Inflammatory macrophage (primary cell): Measurements from ENCODE around the gene CPSF4L.
"Not testable (repeated sequence)": the region's sequence is repeated elsewhere in the genome, so short reads cannot be mapped to it uniquely, and the experiment has no call there.

Experiments used
- DNase-seq, 2 donors: peaks; one replicate each; pipeline ENCODE4 v3.0.0-alpha.2; 2020 to 2022
- total RNA-seq, 18 experiments: gene quantifications; one replicate each; lab custom pipeline; 2026; ENCODE audit warnings: mixed read lengths in 6 of 18, inconsistent platforms in 2 of 18; lab: John Stamatoyannopoulos, UW

Gene CPSF4L, protein sequence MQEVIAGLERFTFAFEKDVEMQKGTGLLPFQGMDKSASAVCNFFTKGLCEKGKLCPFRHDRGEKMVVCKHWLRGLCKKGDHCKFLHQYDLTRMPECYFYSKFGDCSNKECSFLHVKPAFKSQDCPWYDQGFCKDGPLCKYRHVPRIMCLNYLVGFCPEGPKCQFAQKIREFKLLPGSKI
- total RNA-seq, result 0 to 0.11 (median 0) reads per million in 18 experiments

DNA sequence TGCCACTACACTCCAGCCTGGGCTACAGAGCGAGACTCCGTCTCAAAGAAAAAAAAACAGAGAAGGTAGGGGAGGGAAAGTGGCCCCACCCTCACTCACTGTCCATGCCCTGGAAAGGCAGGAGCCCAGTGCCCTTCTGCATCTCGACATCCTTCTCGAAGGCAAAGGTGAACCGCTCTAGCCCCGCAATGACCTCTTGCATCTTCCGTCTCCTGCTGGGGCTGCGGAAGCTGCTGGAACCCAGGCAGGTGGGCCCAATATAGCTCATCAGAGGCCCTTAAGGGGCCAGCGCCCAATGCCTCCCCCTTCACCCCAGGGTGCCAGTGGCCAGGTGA lies at the start of gene CPSF4L:
CPSF4L (minus strand) TSS at position 264 of the 335 bp plus-strand sequence; CDS start at position 202, 62 bp downstream.
- no peak for DNase-seq

DNA sequence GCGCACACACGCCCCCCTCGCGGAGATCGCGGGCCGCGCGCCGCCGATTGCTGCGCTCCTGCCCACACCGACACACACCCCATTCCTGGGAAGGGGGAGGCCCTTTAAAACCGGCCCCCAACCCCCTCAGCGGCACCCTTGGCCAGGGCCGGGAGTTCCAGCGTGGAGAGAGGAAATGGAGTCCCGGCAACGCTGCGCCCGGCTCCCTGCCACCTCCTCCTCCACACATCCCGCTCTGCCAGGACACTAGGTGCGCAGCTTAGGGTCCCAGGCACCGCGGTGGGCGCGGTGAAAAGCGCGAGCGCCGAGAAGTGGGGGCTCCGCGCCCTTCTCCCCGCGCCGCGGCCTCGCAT lies 49.7 kb upstream of the CPSF4L start:
- no peak for DNase-seq

DNA sequence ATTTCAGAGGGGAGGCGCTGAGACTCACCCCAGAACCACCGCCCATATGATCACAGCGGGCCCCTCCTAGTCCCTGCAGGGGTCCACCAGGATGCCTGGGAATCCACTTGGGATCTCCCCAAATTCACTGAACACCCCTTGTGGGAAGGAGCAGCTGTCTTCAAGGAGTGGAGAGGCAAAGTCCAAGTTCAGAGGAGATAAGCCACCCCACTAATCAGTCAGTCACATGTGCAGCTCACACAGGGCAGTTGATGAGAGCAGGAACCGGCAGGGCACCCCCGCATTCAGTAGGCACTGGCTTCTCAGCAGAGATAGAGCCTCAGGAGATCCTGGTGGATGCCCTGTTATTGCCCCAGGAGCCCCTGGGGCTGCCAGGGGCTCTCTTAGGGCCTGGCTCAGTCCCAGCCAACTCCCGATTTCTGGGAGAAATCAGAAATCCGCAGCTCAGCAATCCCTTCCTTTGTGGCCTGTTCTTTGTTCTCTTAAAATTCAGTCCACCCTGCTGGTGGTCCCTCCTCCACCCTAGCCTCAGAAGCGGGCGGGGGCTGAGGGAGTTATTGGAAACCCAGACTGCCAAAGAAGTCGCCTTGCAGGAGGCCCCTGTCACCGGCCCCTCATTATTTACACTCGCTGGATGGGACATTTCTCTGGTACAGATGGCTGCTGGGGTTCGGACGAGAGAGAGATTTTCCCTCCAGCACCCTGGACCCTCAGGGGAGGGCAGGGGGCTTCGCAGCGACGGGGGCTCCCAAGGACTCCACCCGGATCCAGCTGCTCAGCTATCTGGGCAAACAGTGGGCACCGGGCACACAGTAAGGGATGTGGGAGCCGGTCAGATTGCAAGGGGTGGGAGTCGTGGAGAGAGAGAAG lies 48.3 kb upstream of the CPSF4L start:
- DNase-seq, result peak; percentile 28 to 46

DNA sequence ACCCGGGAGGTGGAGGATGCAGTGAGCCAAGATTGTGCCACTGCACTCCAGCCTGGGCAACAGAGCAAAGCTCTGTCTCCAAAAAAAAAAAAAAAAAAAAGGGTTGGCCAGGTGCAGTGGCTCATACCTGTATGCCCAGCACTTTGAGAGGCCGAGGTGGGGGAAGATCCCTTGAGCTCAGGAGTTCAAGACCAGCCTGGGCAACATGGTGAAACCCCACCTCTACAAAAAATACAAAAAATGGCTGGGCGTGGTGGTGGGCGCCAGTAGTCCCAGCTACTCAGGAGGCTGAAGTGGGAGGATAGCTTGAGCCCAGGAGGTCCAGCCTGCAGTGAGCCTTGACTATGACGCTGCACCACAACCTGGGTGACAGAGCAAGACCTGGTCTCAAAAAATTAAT lies 47.3 kb upstream of the CPSF4L start:
- not testable (repeated sequence) for DNase-seq

DNA sequence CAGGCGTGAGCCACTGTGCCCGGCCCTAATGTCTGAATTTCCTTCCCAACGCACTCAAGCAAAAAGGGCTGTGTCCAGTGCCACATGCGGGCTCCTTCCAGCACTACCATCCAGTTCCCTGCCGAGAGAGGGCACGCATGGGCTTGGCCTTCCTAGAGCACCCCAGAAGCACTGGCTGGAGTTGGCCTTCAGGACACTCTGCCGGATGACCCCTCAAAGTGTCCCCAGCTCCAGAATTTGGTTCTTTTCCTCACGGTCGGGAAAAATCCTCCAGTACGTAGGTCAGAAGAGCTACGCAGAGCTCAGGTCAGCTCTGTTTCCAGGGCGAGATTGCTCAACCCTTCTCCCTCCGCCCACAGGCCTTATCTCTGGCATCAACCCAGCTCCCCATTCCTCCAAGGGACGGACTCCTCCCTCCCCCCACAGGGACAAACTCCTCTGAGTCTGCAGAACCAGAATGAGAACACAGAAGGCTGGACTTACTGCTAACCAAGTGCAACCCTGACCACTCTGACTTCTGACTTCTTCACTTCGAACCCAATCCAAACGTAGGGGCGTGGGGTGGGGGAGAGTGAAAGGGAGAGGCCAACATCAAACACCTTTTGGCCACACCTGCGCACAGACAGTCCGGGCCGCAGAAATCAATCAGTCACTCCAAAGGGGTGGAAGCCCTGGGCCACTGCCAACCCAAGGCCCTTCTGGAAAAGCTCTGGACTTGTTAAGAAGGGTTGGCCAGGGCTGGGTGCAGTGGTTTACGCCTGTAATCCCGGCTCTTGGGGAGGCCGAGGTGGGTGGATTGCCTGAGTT lies 46.5 kb upstream of the CPSF4L start:
- peak; percentile 55 to 65 for DNase-seq

DNA sequence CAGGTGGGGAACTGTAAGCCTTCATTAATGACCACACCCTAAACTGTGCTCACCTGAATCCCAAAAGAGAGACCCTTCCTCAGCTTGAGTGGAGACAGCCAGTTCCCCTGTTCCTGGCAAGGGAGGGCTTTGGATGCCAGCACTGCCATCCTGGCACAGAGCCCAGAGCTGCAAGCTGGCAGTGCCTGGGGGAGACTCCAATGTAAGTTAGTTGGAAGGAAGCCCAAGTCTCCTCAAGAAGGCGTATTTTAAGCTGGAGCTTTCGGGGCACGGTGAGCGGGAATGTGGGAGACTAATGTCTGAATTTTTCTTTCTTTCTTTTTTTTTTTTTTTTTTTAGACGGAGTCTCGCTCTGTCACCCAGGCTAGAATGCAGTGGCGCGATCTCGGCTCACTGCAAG lies 45.5 kb upstream of the CPSF4L start:
- DNase-seq, result no peak

DNA sequence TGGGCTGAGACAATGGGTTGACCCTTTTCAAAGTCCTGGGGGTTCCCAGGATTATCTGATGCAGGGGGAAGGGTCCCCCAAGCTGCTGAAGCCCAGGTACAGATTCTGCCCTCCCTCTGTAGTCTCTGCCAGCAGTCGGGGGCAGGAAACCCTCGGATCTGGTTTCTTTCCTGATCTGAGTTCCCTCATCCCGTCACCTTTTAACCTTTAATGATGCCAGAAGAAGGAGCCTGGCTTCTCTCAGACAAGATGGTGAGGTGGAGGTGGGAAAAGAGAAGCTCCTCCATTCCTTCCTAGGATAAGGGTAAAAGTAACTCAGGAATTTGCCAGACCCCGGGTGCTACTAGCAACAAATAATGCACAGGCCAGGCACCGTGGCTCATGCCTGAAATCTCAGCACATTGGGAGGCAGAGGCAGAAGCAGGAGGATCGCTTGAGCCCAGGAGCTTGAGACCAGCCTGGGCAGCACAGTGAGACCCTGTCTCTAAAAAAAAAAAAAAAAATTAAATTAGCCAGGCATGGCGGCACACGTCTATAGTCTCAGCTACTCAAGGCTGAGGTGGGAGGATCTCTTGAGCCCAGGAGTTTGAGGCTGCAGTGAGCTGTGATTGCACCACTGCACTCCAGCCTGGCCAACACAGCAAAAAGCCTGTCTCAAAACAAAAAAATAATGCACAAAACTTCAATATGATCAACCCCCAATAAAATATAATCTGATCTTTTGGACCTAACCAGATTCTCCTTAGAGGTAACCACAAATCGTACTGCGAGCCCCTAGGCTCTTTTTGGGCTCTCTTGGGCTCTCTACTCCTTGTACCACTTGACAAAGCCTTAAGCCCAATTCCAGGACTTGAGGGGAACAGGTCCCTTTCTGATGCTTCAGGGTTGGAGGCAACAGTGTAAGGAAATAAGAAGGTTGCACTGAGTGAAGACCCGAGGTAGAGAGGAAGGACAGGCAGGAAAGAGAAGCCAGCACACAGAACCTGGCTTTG lies 44.5 kb upstream of the CPSF4L start:
- DNase-seq, result no peak

DNA sequence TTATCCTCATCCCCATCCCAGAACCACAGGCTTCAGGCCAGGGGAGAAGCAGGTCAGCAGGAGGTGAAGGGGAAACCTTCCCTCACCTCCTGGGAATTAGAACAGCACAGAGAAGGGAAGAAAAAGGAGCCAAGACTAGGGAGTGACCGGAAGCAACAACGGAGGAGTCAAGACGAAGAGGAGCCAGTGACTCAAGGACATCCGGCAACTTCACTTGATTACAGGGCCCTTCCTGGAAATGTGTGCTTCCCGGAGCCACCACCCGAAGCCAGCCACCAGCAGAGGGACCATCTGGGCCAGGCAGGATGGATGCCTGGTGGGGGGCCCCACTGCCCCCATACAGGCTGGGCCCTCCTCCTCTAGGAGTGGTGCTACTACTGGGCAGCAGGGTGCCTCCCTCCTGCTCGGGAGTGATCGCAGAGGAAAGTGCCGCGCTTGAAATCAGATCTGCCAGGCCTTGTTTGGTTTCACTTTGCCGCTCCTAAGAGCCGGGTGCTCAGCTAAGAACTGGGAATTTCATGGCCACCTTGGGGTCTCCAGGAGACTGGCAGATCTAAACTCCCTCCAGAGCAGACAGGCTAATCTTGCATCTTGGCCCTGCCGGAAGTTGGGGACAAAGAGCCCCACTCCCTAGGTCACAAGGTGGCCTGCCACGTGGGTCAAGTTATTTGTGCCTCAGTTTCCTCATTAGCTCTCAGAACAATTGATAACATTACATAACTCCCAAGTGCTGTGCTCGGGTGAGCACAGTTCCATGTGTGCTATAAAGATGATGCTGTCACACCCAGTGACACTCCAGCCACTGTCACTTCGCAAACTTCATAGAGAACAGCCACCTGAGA lies 43.5 kb upstream of the CPSF4L start:
- peak; percentile 45 to 49 for DNase-seq

DNA sequence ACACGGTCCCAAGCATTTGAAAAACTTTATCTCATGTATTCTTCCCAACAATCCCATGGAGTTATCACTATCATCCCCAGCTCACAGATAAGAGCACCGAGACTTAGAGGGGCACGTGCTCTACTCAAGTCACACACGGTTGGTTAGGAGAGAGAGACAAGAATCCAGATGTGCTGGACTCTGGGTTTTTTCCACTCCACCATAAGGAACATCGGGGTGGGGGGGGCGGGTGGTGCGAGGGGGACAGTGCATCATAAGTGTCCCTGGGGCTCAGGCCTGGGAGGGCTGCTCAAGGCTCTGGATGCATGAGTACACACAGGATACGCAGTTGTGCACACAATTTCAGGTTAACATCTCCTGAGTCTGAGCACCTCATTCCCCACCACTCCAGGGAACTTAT lies 42.8 kb upstream of the CPSF4L start:
- no peak for DNase-seq

DNA sequence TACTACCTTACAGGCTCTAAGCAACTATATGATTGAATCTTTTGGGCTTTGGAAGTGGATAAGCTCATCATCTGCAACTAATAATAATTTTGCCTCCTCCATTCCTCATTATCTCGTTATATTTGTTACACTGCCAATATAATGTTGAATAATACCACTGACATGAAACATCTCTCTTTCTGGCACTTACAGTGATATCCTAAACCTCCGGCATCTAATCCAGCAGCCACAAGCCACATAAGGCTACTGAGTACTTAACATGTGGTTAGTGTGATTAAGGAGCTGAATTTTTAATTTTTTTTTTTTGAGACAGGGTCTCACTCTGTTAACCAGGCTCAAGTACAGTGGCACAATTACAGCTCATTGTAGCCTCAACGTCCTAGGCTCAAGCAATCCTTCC lies 40.5 kb upstream of the CPSF4L start:
- no peak for DNase-seq

DNA sequence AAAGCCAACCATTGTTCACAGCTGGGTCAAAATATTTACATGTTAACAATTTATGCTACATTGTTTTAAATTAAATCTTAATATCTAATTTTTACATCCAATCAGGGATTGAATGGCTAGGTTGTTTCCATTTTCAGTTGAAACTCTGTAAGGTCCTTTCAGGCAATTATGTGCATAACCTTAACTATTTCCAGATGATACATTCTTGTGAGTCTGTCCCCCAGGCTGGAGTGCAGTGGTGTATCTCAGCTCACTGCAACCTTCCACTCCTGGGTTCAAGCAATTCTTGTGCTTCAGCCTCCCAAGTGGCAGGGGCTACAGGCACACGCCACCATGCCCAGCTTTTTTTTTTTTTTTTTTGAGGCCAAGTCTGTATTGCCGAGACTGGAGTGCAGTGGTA lies 39.7 kb upstream of the CPSF4L start:
- no peak for DNase-seq

DNA sequence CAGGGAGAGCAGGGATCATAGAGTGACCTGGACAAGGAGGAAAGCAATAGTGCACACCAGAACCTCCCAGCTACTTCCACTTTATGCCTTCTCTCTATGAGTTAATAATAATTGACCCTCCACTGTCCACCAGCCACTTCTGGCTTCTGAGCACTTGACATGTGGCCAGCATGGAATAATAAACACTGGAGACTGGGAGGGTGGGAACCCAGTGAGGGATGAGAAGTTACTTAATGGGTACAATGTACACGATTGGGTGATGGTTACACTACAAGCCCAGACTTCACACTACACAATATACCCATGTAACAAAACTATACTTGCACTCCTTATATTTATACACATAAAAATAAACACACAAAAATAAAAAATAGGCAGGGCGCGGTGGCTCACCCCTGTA lies 38.7 kb upstream of the CPSF4L start:
- no peak for DNase-seq

DNA sequence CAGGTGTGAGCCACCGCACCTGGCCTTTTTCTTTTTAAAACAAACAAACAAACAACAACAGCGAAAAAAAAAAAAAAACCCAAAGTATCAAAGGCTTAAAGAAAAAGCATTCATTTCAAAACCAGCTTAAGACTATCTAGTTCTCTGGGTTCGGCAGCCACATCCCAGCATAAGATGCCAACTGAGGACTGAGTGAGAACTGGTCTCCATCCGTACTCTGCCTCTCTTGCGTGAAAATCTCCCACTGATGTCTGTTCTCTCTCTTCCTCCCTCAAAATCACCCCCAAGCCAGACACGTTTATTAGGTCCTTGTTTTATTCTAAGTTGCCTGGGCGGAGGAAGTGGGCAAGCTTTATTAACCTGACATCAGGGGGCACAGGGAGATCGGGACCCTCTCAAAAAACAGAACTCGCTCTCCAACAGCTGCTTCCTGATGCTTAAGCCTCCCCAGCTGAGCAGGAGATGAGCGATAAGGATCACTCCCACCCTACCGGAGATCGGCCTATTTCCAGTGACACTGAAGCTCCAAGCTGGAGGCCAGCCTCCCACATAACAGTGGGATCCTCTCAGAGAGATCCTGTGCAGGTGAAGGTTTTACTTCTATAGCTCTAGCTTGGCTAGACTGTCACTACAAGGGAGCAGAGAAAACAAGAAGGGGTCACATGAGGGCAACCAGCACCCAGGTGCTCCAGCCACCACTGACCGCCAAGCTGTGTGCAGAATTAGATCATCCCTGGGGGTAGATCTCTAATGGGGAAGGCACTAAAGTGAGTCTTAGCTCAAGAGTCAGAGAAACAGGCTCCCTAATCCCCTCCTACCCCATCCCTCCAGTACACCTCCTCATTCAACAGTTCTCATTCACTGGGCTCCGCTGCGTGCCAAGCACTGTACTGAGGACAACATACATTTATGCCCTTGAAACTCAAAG lies 36.5 kb upstream of the CPSF4L start:
- peak in 1 of 2 donors; percentile 40 for DNase-seq

DNA sequence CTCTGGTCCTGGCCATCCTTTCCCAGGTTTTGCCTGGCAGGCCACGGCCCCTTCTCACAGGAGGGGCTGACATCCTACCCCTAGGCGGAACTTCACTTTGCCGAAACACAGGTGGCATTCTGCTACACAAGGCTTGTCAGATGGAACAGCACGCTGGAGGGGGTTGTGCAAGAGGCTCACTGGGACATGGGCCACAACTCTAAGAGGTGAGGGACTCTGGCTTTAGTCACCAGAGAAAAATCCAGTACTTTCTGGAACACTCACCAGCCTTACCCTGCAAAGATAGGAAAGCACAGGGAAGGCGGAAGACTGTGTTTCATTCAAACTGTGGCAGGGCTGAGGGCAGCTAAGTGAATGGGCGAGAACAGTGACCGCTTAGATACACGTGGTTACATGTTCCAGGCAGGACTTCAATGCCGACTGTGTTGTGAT lies 31.8 kb upstream of the CPSF4L start:
- DNase-seq, result no peak

DNA sequence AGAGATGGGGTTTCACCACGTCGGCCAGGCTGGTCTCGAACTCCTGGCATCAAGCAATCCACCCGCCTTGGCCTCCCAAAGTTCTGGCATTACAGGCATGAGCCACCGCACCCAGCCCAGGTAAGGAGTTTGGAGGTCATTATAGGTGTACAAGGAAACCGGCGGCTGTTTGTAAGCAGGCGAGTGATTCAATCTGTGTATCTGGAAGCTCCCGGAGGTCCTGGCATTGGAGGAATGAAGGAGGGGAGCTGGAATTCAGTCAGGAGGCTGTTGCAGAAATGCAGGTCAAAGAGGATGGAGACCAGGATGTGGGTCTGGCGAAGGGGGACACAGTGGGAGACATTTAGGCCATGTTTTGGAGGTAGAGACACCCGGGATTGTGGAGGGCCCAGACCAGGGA lies 31.4 kb upstream of the CPSF4L start:
- no peak for DNase-seq

DNA sequence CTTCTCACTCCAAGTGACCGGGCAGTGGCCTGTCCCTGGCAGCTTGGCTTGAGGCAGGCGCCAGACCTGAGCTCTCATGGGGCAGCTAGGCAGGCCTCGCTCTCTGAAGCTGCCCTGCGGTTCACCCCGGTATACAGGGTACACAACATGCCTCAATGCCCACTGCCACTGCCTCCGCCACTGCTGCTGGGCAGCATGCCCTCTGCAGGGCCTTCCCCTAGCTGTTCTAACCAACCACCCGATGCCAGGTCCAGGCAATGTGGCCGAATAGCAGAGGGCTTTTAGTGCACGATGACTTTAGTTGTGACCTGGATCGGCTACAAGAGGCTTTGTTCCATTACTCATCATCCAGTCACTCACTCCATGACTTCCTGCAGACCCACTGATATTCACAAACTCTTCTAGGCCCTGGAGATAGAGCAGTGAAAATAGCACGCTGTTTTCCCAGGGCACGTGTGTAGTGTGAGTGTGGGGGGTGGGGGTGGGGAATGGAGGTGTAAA lies 30.4 kb upstream of the CPSF4L start:
- DNase-seq, result no peak

DNA sequence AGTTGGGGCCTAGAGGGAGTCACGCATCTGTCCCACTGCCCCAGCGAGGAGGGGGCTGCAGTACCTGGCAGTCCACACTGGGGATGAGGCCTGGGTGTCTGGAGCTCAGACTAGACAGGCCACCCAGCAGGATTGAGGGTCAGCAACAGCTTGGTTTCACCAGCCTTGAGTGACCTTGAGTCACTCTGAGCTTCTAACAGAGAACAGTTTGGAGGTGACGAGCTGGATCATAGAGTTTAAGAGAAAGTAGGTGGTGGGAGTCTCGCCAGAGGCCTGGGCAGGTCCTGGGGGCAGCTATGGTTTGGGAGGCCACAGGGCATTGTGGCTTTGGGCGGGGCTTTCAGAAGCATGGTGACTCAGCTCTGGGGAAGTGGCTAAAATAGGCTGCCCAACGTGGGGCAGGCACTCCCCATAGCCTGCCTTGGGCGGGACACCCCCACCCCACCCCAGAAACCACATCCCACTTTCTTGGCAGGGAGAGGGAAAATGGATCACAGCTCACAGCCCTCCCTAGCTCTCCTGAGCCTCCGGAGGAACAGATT lies 29.7 kb upstream of the CPSF4L start:
- DNase-seq, result peak; percentile 88 to 89

DNA sequence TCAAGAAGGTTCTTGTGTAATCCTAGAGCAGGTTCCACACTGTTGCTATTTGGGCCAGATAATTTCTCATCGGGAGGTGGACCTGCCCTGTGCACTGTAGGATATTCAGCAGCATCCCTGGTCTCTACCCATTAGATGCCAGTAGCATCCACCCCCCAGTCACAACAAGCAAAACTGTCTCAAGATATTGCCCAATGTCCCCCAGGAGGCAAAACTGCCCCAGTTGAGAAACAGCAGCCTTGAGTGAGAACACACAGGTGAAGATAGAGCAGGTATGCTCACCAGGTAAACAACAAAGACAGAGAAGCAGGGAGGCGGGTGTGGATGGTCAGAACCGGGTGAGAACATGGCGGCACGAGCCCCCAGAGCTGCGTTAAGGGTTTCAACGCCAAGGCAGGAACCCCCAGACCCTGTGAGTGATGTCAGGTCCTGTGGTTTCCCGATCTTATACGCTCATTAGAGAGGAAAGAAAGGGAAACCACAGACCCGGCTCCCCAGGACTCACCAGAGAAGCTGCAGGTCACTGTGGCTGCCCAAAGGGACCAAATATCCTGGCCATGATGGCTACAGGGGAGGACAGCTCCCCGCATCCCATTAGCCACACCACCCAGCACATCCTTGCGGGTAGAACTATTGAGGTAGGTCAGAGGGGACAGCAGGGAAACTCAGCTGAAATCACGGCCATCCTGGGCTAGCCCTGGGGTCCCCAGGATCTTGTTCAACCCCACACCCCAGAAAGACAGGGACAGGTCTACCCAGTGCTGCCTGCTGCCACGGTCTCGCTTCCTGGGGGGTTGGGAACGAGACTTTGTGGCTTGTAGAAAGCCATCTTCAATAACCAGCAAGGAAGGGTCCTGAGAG lies 28.9 kb upstream of the CPSF4L start:
- DNase-seq, result no peak
